DOHH2 (cell line): ENCODE measurements around the gene NR3C2.
A peak's percentile ranks its signal among the peaks of the same experiment; 100 is the strongest.

Source experiments
- H3F3A ChIP-seq: fragments of 200-600 bp; sonication (generic), shearing (Covaris generic); 2 replicates; pipeline ENCODE4 v1.6.0; 2016; ENCODE audit warnings: antibody characterized with exemption, mild to moderate bottlenecking; ENCODE audit not compliant: control insufficient read depth, insufficient read depth
- H3K27ac ChIP-seq: fragments of 200-600 bp; sonication (generic); 2 replicates; pipeline ENCODE4 v1.5.1; 2014; ENCODE audit warnings: low read depth, mild to moderate bottlenecking, low read length, moderate library complexity
- H3K27me3 ChIP-seq: fragments of 200-600 bp; sonication (generic); 2 replicates; pipeline ENCODE4 v1.6.1; 2014; ENCODE audit warnings: mild to moderate bottlenecking, low read length, mixed read lengths; ENCODE audit not compliant: control insufficient read depth
- H3K36me3 ChIP-seq: fragments of 200-600 bp; sonication (generic); 2 replicates; pipeline ENCODE4 v1.6.1; 2014; ENCODE audit warnings: mild to moderate bottlenecking, low read length, moderate library complexity, mixed read lengths; ENCODE audit not compliant: control insufficient read depth
- H3K4me1 ChIP-seq: fragments of 200-600 bp; sonication (generic); 2 replicates; pipeline ENCODE4 v1.6.1; 2014; ENCODE audit warnings: mild to moderate bottlenecking, low read length, mixed read lengths; ENCODE audit not compliant: control insufficient read depth
- H3K4me2 ChIP-seq: fragments of 200-600 bp; sonication (generic); 2 replicates; pipeline ENCODE4 v1.6.0; 2014; ENCODE audit warnings: mild to moderate bottlenecking, low read length, moderate library complexity
- H3K4me3 ChIP-seq: fragments of 200-600 bp; sonication (generic); 2 replicates; pipeline ENCODE4 v1.5.1; 2014; ENCODE audit warnings: mild to moderate bottlenecking, low read length, mixed read lengths
- H3K79me2 ChIP-seq: fragments of 200-600 bp; sonication (generic); 2 replicates; pipeline ENCODE4 v1.6.1; 2014; ENCODE audit warnings: mild to moderate bottlenecking, low read length, mixed read lengths; ENCODE audit not compliant: control insufficient read depth
- H3K9me2 ChIP-seq: fragments of 200-600 bp; sonication (generic); replicated peaks from 2 replicates; pipeline ENCODE4 v1.6.1; 2014; ENCODE audit warnings: mild to moderate bottlenecking, low read length, mixed read lengths; ENCODE audit not compliant: control insufficient read depth
- H3K9me3 ChIP-seq: fragments of 200-600 bp; sonication (generic); 2 replicates; pipeline ENCODE4 v1.6.1; 2014; ENCODE audit warnings: antibody characterized with exemption, low read length, mixed read lengths; ENCODE audit not compliant: control insufficient read depth, insufficient read depth
- H4K20me1 ChIP-seq: fragments of 200-600 bp; sonication (generic); 2 replicates; pipeline ENCODE4 v1.6.0; 2014; ENCODE audit warnings: low read depth, mild to moderate bottlenecking, antibody characterized with exemption, low read length, moderate library complexity; ENCODE audit not compliant: control insufficient read depth, insufficient read depth
- CTCF ChIP-seq: fragments of 200-600 bp; sonication (generic); IDR thresholded peaks from one replicate; pipeline ENCODE4 v1.5.1; 2014; ENCODE audit warnings: antibody characterized with exemption, mild to moderate bottlenecking, low read depth, low read length; ENCODE audit not compliant: poor library complexity, severe bottlenecking
- EZH2phosphoT487 ChIP-seq: fragments of 200-600 bp; sonication (generic); IDR thresholded peaks from 2 replicates; pipeline ENCODE4 v1.6.1; 2017; ENCODE audit warnings: borderline replicate concordance, mild to moderate bottlenecking, antibody characterized with exemption, low read length, moderate library complexity, mixed read lengths

The NR3C2 gene

GRCh38 chr4:148056879-148057278, 385.3 kb downstream of the NR3C2 start:
- Histone ChIP-seq H3K4me3 (peak overlapping the region; percentile 14; the same call in 1 of the 2 replicates), H3F3A (no peaks in the 10 kb centered on the region), H3K9me2 (no peaks in the 10 kb centered on the region), H3K4me1 (peaks cover 28% of the 10 kb centered on the region), H3K4me2 (peak overlapping the region; percentile 33), H3K9me3 (no peaks in the 10 kb centered on the region), H4K20me1 (no peaks in the 10 kb centered on the region; the same call in 1 of the 2 replicates), H3K79me2 (no peaks in the 10 kb centered on the region), H3K36me3 (no peaks in the 10 kb centered on the region), H3K27ac (no peak overlapping the region), H3K27me3 (no peaks in the 10 kb centered on the region; the same call in 1 of the 2 replicates)
- peak; percentile 89 for TF ChIP-seq CTCF
- TF ChIP-seq EZH2phosphoT487: no peak

- no peak for TF ChIP-seq CTCF
- Histone ChIP-seq H3K9me3 (no peaks in the 10 kb centered on the region), H3K27ac (no peak overlapping the region), H3K27me3 (no peaks in the 10 kb centered on the region; the same call in 1 of the 2 replicates), H3F3A (no peaks in the 10 kb centered on the region), H3K79me2 (no peaks in the 10 kb centered on the region), H3K9me2 (no peaks in the 10 kb centered on the region), H3K4me1 (peaks cover 28% of the 10 kb centered on the region), H4K20me1 (no peaks in the 10 kb centered on the region; the same call in 1 of the 2 replicates), H3K36me3 (no peaks in the 10 kb centered on the region), H3K4me2 (no peak overlapping the region), H3K4me3 (no peak overlapping the region)
Observed at GRCh38 chr4:148055844-148056243, 386.4 kb downstream of the NR3C2 start.

- Histone ChIP-seq H3K4me2 (no peak overlapping the region), H3K4me1 (peaks cover 28% of the 10 kb centered on the region), H3K27ac (no peak overlapping the region), H3K79me2 (no peaks in the 10 kb centered on the region), H3K36me3 (no peaks in the 10 kb centered on the region), H4K20me1 (no peaks in the 10 kb centered on the region; the same call in 1 of the 2 replicates), H3K27me3 (no peaks in the 10 kb centered on the region; the same call in 1 of the 2 replicates), H3K4me3 (no peak overlapping the region), H3F3A (no peaks in the 10 kb centered on the region), H3K9me2 (no peaks in the 10 kb centered on the region), H3K9me3 (no peaks in the 10 kb centered on the region)
- TF ChIP-seq EZH2phosphoT487: no peak
- no peak for TF ChIP-seq CTCF
Observed at GRCh38 chr4:148054275-148054674, 387.9 kb downstream of the NR3C2 start.
